A673 (cell line): ENCODE data around the gene OSBP2.

ENCODE experiments used
- EZH2 ChIP-seq: fragments of 200-600 bp; sonication (generic); IDR thresholded peaks from 2 replicates; pipeline ENCODE4 v1.6.1; 2017; ENCODE audit warnings: borderline replicate concordance, low read depth, mild to moderate bottlenecking, mixed read lengths, antibody characterized with exemption, low read length; ENCODE audit not compliant: poor library complexity, severe bottlenecking
- TF ChIP-seq, protein P1 (sequence below): fragments of 300-800, 200-600 bp; sonication (generic); conservative IDR thresholded peaks from 2 replicates; pipeline ENCODE4 v1.5.1; 2017; ENCODE audit warnings: low read depth, mild to moderate bottlenecking, antibody characterized with exemption, low read length, moderate library complexity, mixed read lengths

DNA sequence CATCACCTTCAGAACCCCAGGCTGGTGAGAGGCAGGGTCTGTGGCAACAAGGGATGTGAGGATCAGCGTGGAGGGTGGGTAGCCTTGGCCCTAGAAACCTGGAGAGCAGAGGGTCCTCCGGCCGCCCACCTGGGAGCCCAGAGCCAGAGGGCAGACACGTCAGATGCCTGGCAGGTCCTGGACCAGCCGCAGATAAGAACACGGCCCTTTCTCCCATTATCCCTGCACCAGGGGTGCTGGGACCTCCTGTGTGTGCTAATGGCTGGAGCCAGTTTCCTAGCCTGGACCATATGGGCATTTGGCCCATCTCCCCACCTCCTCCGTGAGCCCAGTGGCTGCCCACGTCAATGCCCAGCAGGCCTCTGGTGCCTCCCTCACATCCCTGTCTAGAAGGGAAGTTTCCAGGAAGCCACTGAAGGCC is 185.5 kb downstream of the OSBP2 start:
- TF ChIP-seq, protein P1, sequence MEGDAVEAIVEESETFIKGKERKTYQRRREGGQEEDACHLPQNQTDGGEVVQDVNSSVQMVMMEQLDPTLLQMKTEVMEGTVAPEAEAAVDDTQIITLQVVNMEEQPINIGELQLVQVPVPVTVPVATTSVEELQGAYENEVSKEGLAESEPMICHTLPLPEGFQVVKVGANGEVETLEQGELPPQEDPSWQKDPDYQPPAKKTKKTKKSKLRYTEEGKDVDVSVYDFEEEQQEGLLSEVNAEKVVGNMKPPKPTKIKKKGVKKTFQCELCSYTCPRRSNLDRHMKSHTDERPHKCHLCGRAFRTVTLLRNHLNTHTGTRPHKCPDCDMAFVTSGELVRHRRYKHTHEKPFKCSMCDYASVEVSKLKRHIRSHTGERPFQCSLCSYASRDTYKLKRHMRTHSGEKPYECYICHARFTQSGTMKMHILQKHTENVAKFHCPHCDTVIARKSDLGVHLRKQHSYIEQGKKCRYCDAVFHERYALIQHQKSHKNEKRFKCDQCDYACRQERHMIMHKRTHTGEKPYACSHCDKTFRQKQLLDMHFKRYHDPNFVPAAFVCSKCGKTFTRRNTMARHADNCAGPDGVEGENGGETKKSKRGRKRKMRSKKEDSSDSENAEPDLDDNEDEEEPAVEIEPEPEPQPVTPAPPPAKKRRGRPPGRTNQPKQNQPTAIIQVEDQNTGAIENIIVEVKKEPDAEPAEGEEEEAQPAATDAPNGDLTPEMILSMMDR = no peak
- no peak for TF ChIP-seq EZH2
